Sigmoid colon (tissue), 3 donors: Measurements from ENCODE around the gene FTCD.

Experiments used
- POLR2A ChIP-seq, 2 donors: fragments of 450-650 bp; IDR thresholded peaks; one replicate each; pipeline ENCODE4 v1.6.1; 2016; ENCODE audit warnings: antibody characterized with exemption in 2 of 2, mild to moderate bottlenecking in 2 of 2, moderate library complexity in 2 of 2
- TF ChIP-seq, protein P1 (sequence below), 4 experiments: fragments of 450-650 bp in 3 of 4; fragments of 200-600 bp in 1 of 4; IDR thresholded peaks; one replicate each; pipeline ENCODE4 v1.5.1; 2016 to 2019; ENCODE audit warnings: antibody characterized with exemption in 4 of 4, mild to moderate bottlenecking in 3 of 4, moderate library complexity in 2 of 4

DNA sequence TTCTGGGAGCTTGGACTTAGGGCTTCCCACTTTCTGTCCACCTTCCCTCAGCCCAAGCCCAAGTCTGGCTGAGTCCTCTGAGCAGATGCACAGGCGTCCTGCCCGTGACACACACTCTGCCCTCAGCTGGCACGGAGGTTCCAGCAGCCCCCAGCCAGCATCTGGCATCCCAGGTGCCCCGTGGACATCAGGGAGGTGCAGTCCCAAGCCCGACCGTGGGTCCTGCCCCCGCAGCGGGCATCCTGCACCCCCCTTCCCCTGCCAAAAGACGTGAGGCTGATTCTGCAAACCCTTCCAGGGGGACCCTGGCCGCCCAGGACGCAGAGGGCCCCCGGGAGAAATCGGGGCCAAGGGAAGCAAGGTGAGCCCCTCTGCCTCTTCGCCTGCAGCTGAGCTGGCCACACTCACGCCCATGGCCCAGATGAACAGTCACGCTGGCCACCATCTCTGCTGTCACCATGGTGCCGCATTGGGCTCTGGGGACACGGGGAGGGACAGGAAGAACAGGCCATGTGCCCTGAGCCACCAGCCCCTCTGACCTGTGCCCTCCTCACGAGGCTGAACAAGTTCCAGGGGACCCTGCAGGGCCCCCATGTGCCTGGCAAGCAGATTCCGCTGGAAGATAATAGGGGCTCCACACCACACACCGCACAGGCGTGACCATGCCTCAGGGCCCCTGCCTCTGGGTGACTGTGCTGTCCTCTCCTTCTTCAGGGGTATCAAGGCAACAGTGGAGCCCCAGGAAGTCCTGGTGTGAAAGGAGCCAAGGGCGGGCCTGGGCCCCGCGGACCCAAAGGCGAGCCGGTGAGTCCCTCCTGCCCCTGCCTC, 36.8 kb downstream of the FTCD start:
- TF ChIP-seq, protein P1, sequence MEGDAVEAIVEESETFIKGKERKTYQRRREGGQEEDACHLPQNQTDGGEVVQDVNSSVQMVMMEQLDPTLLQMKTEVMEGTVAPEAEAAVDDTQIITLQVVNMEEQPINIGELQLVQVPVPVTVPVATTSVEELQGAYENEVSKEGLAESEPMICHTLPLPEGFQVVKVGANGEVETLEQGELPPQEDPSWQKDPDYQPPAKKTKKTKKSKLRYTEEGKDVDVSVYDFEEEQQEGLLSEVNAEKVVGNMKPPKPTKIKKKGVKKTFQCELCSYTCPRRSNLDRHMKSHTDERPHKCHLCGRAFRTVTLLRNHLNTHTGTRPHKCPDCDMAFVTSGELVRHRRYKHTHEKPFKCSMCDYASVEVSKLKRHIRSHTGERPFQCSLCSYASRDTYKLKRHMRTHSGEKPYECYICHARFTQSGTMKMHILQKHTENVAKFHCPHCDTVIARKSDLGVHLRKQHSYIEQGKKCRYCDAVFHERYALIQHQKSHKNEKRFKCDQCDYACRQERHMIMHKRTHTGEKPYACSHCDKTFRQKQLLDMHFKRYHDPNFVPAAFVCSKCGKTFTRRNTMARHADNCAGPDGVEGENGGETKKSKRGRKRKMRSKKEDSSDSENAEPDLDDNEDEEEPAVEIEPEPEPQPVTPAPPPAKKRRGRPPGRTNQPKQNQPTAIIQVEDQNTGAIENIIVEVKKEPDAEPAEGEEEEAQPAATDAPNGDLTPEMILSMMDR (IDR thresholded peaks at IDR 0.05) = no peak
- no peak for TF ChIP-seq POLR2A (IDR thresholded peaks at IDR 0.05)
